ENCODE data around the gene MLLT3. TPM values are rescaled to one million over a fixed set of nuclear protein-coding genes. Genes with fewer than 3 reads are reported as not detected.

The MLLT3 gene
- total RNA-seq, result 8.8 and 12.0 TPM in 2 replicates

GRCh38 chr9:20622330-20623020, at the start of gene MLLT3:
TSS of gene MLLT3 (minus strand) at chr9:20622499.

Other genes starting within 250 kb of the MLLT3 start
- 17.7 and 18.3 TPM in 2 replicates for gene FOCAD, start 61.8 kb upstream of the MLLT3 start, total RNA-seq